ENCODE data around the gene ZNF800.

DNA sequence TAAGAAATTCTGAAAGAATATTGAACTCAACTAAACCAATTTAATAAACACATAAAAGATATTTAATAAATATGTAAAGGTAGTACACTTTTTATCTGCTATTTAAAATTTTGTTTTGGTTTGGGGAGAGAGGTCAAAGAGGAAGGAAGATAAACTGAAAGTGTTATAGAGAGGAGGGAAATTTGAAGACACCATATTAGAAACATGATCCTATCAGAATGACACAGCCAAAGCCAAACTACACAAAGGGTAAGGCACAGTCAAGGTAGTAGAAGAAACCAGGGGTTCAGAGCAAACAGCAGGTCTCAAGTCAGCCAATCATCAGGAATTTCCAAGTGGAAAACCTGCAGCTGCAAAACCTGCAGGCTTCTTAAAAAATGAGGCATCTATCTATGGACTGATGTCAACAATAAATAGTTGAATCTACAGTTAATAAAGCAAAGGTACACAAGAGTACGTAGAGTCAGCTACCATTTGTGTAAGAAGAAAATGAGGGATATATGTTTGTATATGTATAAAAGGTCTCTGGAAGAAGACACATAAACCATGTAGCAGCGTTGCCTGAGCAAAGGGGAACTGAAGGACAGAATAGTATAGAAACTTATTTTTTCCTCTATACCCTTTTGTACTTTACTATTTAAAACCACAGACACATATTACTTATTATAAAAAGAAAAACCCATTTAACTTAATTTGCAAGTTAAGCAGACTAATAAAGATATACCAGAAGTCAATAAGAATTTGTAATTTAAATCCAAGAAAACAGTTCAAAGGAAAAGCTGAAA is 10.0 kb downstream of the ZNF800 start:
- TF ChIP-seq POLR2A (IDR thresholded peaks at IDR 0.05): no peak
- TF ChIP-seq, protein P1, sequence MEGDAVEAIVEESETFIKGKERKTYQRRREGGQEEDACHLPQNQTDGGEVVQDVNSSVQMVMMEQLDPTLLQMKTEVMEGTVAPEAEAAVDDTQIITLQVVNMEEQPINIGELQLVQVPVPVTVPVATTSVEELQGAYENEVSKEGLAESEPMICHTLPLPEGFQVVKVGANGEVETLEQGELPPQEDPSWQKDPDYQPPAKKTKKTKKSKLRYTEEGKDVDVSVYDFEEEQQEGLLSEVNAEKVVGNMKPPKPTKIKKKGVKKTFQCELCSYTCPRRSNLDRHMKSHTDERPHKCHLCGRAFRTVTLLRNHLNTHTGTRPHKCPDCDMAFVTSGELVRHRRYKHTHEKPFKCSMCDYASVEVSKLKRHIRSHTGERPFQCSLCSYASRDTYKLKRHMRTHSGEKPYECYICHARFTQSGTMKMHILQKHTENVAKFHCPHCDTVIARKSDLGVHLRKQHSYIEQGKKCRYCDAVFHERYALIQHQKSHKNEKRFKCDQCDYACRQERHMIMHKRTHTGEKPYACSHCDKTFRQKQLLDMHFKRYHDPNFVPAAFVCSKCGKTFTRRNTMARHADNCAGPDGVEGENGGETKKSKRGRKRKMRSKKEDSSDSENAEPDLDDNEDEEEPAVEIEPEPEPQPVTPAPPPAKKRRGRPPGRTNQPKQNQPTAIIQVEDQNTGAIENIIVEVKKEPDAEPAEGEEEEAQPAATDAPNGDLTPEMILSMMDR (IDR thresholded peaks at IDR 0.05): no peak
